ENCODE measurements around the gene CNMD. TPM values are rescaled to one million over a fixed set of nuclear protein-coding genes. Genes with fewer than 3 reads are reported as not detected.

The CNMD gene
- total RNA-seq, 1 experiment from 2014 or later = not detected

GRCh38 chr13:52736891-52737290, 2.7 kb downstream of the CNMD start:
- POLR2A ChIA-PET (ENCODE audit: unreplicated experiment) = no interaction called here
- intact Hi-C loops (cut with micrococcal nuclease; ENCODE audit: unreplicated experiment) = no loop called here

GRCh38 chr13:52734075-52734623, 5.5 kb downstream of the CNMD start:
- Histone ChIP-seq H3K4me1 (replicated peaks; ENCODE audit: insufficient read depth) (no peaks in the 10 kb centered on the region), H3F3A (ENCODE audit: insufficient read depth, low read depth) (no peaks in the 10 kb centered on the region), H3K4me3 (no peak overlapping the region), H3K79me2 (ENCODE audit: low read depth) (no peaks in the 10 kb centered on the region), H3K9me3 (ENCODE audit: insufficient read depth, low read depth) (no peaks in the 10 kb centered on the region), H3K27me3 (ENCODE audit: insufficient read depth, low read depth) (peaks cover 33% of the 10 kb centered on the region), H3K27ac (no peak overlapping the region), H3K9me2 (ENCODE audit: insufficient read depth) (no peaks in the 10 kb centered on the region), H3K4me2 (no peak overlapping the region), H3K36me3 (ENCODE audit: low read depth) (no peaks in the 10 kb centered on the region), H4K20me1 (ENCODE audit: insufficient read depth) (no peaks in the 10 kb centered on the region), H2AFZ (no peak overlapping the region)
- ChIA-PET POLR2A (ENCODE audit: unreplicated experiment) (no interaction called here), CTCF (no interaction called here)
- no peak for DNase-seq
- no peak for TF ChIP-seq EZH2 (IDR thresholded peaks at IDR 0.05; ENCODE audit: low read depth)
- TF ChIP-seq CTCF (conservative IDR thresholded peaks at IDR 0.05) = no peak
- intact Hi-C loops (cut with micrococcal nuclease; ENCODE audit: unreplicated experiment) = no loop called here
- BruUV-seq (replicated peaks) = no TSS peak

More at GRCh38 chr13:52736891-52737290, 2.7 kb downstream of the CNMD start:
- no peaks in the 10 kb centered on the region for H3F3A ChIP-seq (ENCODE audit: insufficient read depth, low read depth)
- H3K27ac ChIP-seq = no peak overlapping the region
- H3K36me3 ChIP-seq (ENCODE audit: low read depth) = no peaks in the 10 kb centered on the region
- TF ChIP-seq CTCF (conservative IDR thresholded peaks at IDR 0.05) (no peak), EZH2 (IDR thresholded peaks at IDR 0.05; ENCODE audit: low read depth) (no peak)
- H3K9me3 ChIP-seq (ENCODE audit: insufficient read depth, low read depth) = no peaks in the 10 kb centered on the region
- H2AFZ ChIP-seq = no peak overlapping the region
- H3K79me2 ChIP-seq (ENCODE audit: low read depth) = no peaks in the 10 kb centered on the region
- H3K4me3 ChIP-seq = no peak overlapping the region
- H3K4me1 ChIP-seq (replicated peaks; ENCODE audit: insufficient read depth) = no peaks in the 10 kb centered on the region
- CTCF ChIA-PET = no interaction called here
- H3K4me2 ChIP-seq = no peak overlapping the region
- H3K27me3 ChIP-seq (ENCODE audit: insufficient read depth, low read depth) = peaks cover 28% of the 10 kb centered on the region
- no TSS peak for BruUV-seq (replicated peaks)
- no peak for DNase-seq
- H3K9me2 ChIP-seq (ENCODE audit: insufficient read depth) = no peaks in the 10 kb centered on the region
- no peaks in the 10 kb centered on the region for H4K20me1 ChIP-seq (ENCODE audit: insufficient read depth)

- Histone ChIP-seq H3K4me2 (no peak overlapping the region), H3K9me3 (ENCODE audit: insufficient read depth, low read depth) (no peaks in the 10 kb centered on the region), H3K27me3 (ENCODE audit: insufficient read depth, low read depth) (peaks cover 74% of the 10 kb centered on the region), H3K27ac (no peak overlapping the region), H3F3A (ENCODE audit: insufficient read depth, low read depth) (no peaks in the 10 kb centered on the region), H3K36me3 (ENCODE audit: low read depth) (no peaks in the 10 kb centered on the region), H2AFZ (no peak overlapping the region), H3K4me3 (no peak overlapping the region), H4K20me1 (ENCODE audit: insufficient read depth) (no peaks in the 10 kb centered on the region), H3K4me1 (replicated peaks; ENCODE audit: insufficient read depth) (no peaks in the 10 kb centered on the region), H3K79me2 (ENCODE audit: low read depth) (no peaks in the 10 kb centered on the region), H3K9me2 (ENCODE audit: insufficient read depth) (no peaks in the 10 kb centered on the region)
- no peak for TF ChIP-seq EZH2 (IDR thresholded peaks at IDR 0.05; ENCODE audit: low read depth)
- no peak for TF ChIP-seq CTCF (conservative IDR thresholded peaks at IDR 0.05)
- intact Hi-C loops (cut with micrococcal nuclease; ENCODE audit: unreplicated experiment) = no loop called here
- DNase-seq = no peak
- POLR2A ChIA-PET (ENCODE audit: unreplicated experiment) = no interaction called here
- BruUV-seq (replicated peaks) = no TSS peak
- CTCF ChIA-PET = no interaction called here
Observed at GRCh38 chr13:52726258-52726657, 13.4 kb downstream of the CNMD start.
